Measurements from ENCODE around the gene OPHN1.

The OPHN1 gene

GRCh38 chrX:68086709-68087108 lies 346.6 kb downstream of the OPHN1 start:
- TF ChIP-seq POLR2AphosphoS5 (IDR thresholded peaks at IDR 0.05; ENCODE audit: low read depth, low read length) (no peak), TAF1 (IDR thresholded peaks at IDR 0.05; ENCODE audit: borderline replicate concordance, insufficient read depth, low read length) (no peak), SIN3A (IDR thresholded peaks at IDR 0.05; ENCODE audit: borderline replicate concordance, insufficient read depth, low read length) (no peak), FOXP2 (optimal IDR thresholded peaks at IDR 0.05; ENCODE audit: borderline replicate concordance, extremely low read depth, extremely low read length, insufficient read depth) (no peak)
- TF ChIP-seq, protein P1, sequence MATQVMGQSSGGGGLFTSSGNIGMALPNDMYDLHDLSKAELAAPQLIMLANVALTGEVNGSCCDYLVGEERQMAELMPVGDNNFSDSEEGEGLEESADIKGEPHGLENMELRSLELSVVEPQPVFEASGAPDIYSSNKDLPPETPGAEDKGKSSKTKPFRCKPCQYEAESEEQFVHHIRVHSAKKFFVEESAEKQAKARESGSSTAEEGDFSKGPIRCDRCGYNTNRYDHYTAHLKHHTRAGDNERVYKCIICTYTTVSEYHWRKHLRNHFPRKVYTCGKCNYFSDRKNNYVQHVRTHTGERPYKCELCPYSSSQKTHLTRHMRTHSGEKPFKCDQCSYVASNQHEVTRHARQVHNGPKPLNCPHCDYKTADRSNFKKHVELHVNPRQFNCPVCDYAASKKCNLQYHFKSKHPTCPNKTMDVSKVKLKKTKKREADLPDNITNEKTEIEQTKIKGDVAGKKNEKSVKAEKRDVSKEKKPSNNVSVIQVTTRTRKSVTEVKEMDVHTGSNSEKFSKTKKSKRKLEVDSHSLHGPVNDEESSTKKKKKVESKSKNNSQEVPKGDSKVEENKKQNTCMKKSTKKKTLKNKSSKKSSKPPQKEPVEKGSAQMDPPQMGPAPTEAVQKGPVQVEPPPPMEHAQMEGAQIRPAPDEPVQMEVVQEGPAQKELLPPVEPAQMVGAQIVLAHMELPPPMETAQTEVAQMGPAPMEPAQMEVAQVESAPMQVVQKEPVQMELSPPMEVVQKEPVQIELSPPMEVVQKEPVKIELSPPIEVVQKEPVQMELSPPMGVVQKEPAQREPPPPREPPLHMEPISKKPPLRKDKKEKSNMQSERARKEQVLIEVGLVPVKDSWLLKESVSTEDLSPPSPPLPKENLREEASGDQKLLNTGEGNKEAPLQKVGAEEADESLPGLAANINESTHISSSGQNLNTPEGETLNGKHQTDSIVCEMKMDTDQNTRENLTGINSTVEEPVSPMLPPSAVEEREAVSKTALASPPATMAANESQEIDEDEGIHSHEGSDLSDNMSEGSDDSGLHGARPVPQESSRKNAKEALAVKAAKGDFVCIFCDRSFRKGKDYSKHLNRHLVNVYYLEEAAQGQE (IDR thresholded peaks at IDR 0.05; ENCODE audit: insufficient read depth in 1 of 2, low read depth in 2 of 2, low read length in 2 of 2), result no peak

- no peak for TF ChIP-seq SIN3A (IDR thresholded peaks at IDR 0.05; ENCODE audit: borderline replicate concordance, insufficient read depth, low read length)
- no peak for TF ChIP-seq POLR2AphosphoS5 (IDR thresholded peaks at IDR 0.05; ENCODE audit: low read depth, low read length)
Observed at GRCh38 chrX:68084765-68085164, 348.5 kb downstream of the OPHN1 start.

DNA sequence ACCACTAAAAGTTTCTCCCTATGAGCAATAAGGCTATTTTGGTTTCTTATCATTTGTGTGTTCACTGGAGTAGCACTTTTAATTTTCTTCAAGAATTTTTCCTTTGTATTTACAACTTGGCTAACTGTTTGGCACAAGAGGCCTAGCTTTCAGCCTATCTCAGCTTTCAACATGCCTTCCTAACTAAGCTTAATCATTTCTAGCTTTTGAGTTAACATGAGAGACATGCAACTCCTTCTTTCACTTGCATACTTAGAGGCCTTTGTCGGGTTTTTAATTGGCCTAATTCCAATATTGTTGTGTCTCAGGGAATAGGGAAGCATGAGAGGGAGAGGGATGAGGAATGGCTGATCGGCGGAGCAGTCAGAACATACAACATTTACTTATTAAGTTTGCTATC lies 349.8 kb downstream of the OPHN1 start:
- TF ChIP-seq TAF1 (IDR thresholded peaks at IDR 0.05; ENCODE audit: borderline replicate concordance, insufficient read depth, low read length) (no peak), SIN3A (IDR thresholded peaks at IDR 0.05; ENCODE audit: borderline replicate concordance, insufficient read depth, low read length) (no peak), POLR2AphosphoS5 (IDR thresholded peaks at IDR 0.05; ENCODE audit: low read depth, low read length) (no peak), FOXP2 (optimal IDR thresholded peaks at IDR 0.05; ENCODE audit: borderline replicate concordance, extremely low read depth, extremely low read length, insufficient read depth) (no peak)
- TF ChIP-seq, protein P1 (IDR thresholded peaks at IDR 0.05; ENCODE audit: insufficient read depth in 1 of 2, low read depth in 2 of 2, low read length in 2 of 2), result no peak

DNA sequence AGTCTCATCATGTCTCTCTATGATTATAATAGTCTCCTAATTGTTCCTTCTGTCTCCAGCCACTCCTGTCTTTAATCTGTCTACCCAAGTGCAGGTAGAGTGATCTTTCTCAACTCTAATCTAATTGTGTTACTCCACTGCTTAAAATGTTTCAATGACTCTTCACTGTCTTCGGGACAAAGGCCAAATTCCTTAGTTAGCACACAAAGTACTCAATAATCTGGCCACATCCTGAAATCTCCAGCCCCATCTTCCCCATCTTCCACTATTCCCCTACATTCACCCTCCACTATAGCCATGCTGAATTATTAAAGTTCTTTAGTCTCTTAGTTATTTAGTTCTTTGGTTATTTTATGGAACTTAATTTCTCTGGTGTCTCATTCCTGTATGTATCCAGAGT lies 353.3 kb downstream of the OPHN1 start:
- TF ChIP-seq POLR2AphosphoS5 (IDR thresholded peaks at IDR 0.05; ENCODE audit: low read depth, low read length) (no peak), TAF1 (IDR thresholded peaks at IDR 0.05; ENCODE audit: borderline replicate concordance, insufficient read depth, low read length) (no peak), FOXP2 (optimal IDR thresholded peaks at IDR 0.05; ENCODE audit: borderline replicate concordance, extremely low read depth, extremely low read length, insufficient read depth) (no peak), SIN3A (IDR thresholded peaks at IDR 0.05; ENCODE audit: borderline replicate concordance, insufficient read depth, low read length) (no peak)
- TF ChIP-seq, protein P1 (IDR thresholded peaks at IDR 0.05; ENCODE audit: insufficient read depth in 1 of 2, low read depth in 2 of 2, low read length in 2 of 2), result no peak

DNA sequence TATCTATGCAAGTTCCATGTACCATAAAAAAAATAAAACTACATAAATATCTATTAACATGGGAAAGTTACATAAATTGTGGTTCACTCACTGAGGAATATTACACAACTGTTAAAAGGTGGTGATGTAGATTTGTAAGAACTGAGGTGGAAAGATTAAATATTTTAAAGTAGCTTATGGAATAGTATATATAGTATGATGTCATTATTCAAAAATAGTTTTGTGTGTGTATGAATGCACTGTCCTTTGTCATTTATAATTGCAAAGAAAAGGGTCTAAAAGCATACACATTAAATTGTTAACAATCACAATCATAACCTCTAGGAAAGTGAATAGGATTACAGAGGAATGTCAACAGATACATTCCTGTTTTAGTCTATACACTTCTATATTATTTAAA lies 355.9 kb downstream of the OPHN1 start:
- TF ChIP-seq TAF1 (IDR thresholded peaks at IDR 0.05; ENCODE audit: borderline replicate concordance, insufficient read depth, low read length) (no peak), FOXP2 (optimal IDR thresholded peaks at IDR 0.05; ENCODE audit: borderline replicate concordance, extremely low read depth, extremely low read length, insufficient read depth) (no peak), POLR2AphosphoS5 (IDR thresholded peaks at IDR 0.05; ENCODE audit: low read depth, low read length) (no peak), SIN3A (IDR thresholded peaks at IDR 0.05; ENCODE audit: borderline replicate concordance, insufficient read depth, low read length) (no peak)
- TF ChIP-seq, protein P1 (IDR thresholded peaks at IDR 0.05; ENCODE audit: insufficient read depth in 1 of 2, low read depth in 2 of 2, low read length in 2 of 2), result no peak
